NCI-H226 (cell line): ENCODE data around the gene HAPLN3.

Experiments used
- DNase-seq: peaks from one replicate; pipeline ENCODE4 v3.0.0-alpha.2; 2015

HAPLN3 gene

DNA sequence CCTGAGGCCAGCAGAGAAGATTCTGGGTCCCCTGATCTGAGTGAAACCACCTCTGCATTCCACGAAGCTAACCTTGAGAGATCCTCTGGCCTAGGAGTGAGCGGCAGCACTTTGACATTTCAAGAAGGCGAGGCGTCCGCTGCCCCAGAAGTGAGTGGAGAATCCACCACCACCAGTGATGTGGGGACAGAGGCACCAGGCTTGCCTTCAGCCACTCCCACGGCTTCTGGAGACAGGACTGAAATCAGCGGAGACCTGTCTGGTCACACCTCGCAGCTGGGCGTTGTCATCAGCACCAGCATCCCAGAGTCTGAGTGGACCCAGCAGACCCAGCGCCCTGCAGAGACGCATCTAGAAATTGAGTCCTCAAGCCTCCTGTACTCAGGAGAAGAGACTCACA is 36.4 kb downstream of the HAPLN3 start:
- no peak for DNase-seq

DNA sequence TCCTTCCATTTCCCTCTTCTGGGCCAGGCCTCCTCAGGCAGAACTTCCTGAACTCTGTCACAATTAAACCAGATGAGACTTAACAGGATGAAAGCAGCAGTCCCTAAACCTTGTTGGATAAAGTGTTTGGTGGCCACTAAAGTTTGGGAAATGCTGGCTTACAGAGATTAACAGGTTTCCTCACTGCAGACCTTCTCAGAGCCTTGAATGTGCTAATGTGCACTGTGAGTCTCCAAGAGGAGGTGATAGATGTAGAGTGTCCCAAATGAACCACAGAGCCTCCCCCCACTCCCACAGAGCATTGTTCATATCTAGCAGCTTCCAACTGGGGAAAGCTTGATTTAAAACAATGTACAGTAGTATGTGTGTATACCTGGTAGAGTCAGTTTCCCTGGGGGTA is 42.9 kb downstream of the HAPLN3 start:
- DNase-seq = no peak

DNA sequence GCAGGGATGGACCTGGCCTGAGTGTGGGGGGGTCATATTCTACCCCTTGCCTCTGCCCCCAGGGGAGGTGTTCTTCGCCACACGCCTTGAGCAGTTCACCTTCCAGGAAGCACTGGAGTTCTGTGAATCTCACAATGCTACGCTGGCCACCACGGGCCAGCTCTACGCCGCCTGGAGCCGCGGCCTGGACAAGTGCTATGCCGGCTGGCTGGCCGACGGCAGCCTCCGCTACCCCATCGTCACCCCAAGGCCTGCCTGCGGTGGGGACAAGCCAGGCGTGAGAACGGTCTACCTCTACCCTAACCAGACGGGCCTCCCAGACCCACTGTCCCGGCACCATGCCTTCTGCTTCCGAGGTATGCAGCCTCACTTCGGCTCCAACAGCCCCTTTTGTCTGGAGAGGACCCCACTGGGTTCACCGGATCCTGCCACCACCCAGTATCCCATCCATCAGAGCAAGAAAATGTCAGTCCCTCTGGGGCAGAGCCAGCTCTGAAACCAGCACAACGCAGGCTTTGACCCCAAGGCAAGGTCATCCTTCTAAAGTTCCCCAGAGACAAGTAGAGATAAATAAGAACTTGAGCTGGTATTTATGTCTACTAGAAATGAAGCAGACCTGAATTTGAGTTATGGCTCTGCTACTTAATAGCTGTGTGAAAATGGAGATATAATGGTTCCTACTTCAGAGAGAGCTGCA is 45.8 kb downstream of the HAPLN3 start:
- DNase-seq = no peak

DNA sequence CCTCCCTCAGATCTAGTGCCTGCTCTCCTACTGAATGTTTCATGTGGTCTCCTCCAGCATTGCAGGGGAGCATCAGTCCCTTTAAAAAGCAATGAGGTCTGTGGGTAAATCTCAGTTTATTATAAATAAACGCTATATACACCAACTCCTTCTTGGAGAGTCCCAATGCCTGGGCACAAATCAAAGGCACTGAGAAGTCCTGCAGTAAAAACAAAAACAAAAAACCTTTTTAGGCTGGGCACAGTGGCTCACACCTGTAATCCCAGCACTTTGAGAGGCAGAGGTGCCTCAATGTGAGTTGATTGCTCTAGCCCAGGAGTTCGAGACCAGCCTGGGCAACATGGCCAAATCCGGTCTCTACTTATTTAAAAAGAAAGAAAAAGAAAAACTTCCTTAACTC is 47.1 kb downstream of the HAPLN3 start:
- DNase-seq = no peak

- no peak for DNase-seq
These were observed 48.2 kb downstream of the HAPLN3 start for GRCh38 chr15:88847144-88847543.

GRCh38 chr15:88845616-88846015 is 49.7 kb downstream of the HAPLN3 start:
- no peak for DNase-seq

- no peak for DNase-seq
These were observed 50.5 kb downstream of the HAPLN3 start for GRCh38 chr15:88844749-88845386.

DNA sequence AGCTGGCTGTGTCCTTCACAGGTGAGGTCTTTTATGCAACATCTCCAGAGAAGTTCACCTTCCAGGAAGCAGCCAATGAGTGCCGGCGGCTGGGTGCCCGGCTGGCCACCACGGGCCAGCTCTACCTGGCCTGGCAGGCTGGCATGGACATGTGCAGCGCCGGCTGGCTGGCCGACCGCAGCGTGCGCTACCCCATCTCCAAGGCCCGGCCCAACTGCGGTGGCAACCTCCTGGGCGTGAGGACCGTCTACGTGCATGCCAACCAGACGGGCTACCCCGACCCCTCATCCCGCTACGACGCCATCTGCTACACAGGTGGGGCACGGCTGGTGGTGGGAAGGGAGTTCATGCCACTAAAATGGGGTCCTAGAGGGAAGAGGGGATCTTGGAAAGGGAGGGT is 52.0 kb downstream of the HAPLN3 start:
- DNase-seq = no peak

GRCh38 chr15:88842156-88842555 is 53.2 kb downstream of the HAPLN3 start:
- DNase-seq = no peak

GRCh38 chr15:88841236-88841635 is 54.1 kb downstream of the HAPLN3 start:
- no peak for DNase-seq

GRCh38 chr15:88839961-88840360 is 55.4 kb downstream of the HAPLN3 start:
- DNase-seq = no peak

- no peak for DNase-seq
These were observed 56.2 kb downstream of the HAPLN3 start for GRCh38 chr15:88839146-88839545.

- DNase-seq = no peak
These were observed 56.7 kb downstream of the HAPLN3 start for GRCh38 chr15:88838667-88839066.

DNA sequence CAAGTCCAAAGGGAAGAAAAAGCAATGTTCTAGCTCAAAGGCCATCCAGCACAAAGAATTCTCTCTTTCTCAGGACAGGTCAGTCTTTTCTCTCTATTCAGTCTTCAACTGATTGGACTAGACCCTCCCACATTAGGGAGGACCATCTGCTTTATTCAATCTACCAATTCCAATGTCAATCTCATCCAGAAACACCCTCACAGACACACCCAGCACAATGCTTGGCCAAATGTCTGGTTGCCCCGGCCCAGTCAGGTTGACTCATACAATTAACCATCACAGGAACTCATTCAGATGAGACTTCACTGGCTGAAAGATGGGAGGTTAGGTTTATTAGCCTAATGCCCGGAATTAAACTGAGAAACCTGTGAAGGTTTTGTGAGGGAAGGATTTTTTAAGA is 59.7 kb downstream of the HAPLN3 start:
- DNase-seq = peak; percentile 36

GRCh38 chr15:88835119-88835518 is 60.2 kb downstream of the HAPLN3 start:
- no peak for DNase-seq

GRCh38 chr15:88834211-88834812 is 61.0 kb downstream of the HAPLN3 start:
- peak; percentile 45 for DNase-seq

DNA sequence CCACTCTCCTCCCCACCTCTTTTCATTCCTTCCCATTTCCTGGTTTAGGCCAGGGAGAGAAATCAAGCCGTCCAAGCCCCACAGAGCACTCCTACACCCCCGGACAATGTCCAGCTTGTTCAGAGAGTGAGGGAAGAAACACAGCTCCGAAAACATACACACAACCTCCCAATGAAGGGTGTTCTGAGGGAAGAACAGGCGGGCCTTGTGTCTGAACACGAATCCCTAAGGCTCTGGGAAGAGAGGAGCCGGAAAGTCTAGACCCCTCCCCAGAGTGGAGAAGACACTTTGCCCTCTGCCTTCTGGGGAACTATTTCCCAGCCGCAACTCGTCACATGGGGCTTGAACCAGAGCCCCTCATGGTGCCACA is 61.6 kb downstream of the HAPLN3 start:
- no peak for DNase-seq

- DNase-seq = no peak
These were observed 62.3 kb downstream of the HAPLN3 start for GRCh38 chr15:88832820-88833730.

- no peak for DNase-seq
These were observed 65.3 kb downstream of the HAPLN3 start for GRCh38 chr15:88830016-88830415.

DNA sequence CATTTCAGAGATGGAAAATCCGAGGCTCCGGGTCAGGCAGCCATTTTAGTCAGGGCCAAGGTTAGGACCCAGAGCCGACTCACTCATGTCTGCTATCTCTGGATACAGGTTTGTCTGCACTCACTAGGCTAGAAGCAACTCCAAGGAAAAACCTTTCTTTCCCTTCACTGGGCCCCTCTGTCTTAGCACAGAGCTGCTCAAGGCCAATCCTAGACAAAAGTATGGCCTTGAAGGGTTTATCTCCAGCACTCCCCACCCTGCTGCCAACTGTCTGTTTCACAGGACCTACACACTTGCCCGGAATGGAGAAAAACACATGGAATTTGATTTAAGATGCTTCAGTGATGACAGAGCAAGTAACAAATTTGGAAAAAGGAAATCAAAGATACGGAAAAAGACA is 66.6 kb downstream of the HAPLN3 start:
- DNase-seq = no peak
